NCI-H146 (cell line): Measurements from ENCODE around the gene MBOAT1.

Experiments used
- DNase-seq: peaks from one replicate; lab custom pipeline; 2025; lab: John Stamatoyannopoulos, UW

Gene MBOAT1

GRCh38 chr6:20099156-20099555 lies 113.1 kb downstream of the MBOAT1 start:
- no peak for DNase-seq

GRCh38 chr6:20098267-20098876 lies 113.9 kb downstream of the MBOAT1 start:
- no peak for DNase-seq

- DNase-seq: peak; percentile 63
Measured at GRCh38 chr6:20096536-20096935, 115.7 kb downstream of the MBOAT1 start.

GRCh38 chr6:20095436-20095835 lies 116.8 kb downstream of the MBOAT1 start:
- no peak for DNase-seq

GRCh38 chr6:20092071-20092566 lies 120.2 kb downstream of the MBOAT1 start:
- DNase-seq: peak; percentile 64

GRCh38 chr6:20086992-20087391 lies 125.3 kb downstream of the MBOAT1 start:
- no peak for DNase-seq

GRCh38 chr6:20085817-20086216 lies 126.5 kb downstream of the MBOAT1 start:
- no peak for DNase-seq

- DNase-seq: no peak
Measured at GRCh38 chr6:20084411-20084810, 127.9 kb downstream of the MBOAT1 start.

GRCh38 chr6:20071998-20072397 lies 140.3 kb downstream of the MBOAT1 start:
- no peak for DNase-seq

- no peak for DNase-seq
Measured at GRCh38 chr6:20070047-20070446, 142.2 kb downstream of the MBOAT1 start.

- DNase-seq: peak; percentile 97
Measured at GRCh38 chr6:20069021-20069522, 143.2 kb downstream of the MBOAT1 start.

- peak; percentile 45 for DNase-seq
Measured at GRCh38 chr6:20068421-20068988, 143.8 kb downstream of the MBOAT1 start.

- DNase-seq: no peak
Measured at GRCh38 chr6:20061952-20062351, 150.3 kb downstream of the MBOAT1 start.

- no peak for DNase-seq
Measured at GRCh38 chr6:20060252-20060651, 152.0 kb downstream of the MBOAT1 start.

- no peak for DNase-seq
Measured at GRCh38 chr6:20058912-20059311, 153.4 kb downstream of the MBOAT1 start.

- DNase-seq: peak; percentile 71
Measured at GRCh38 chr6:20058121-20058905, 154.0 kb downstream of the MBOAT1 start.

- DNase-seq: peak; percentile 84
Measured at GRCh38 chr6:20056350-20056992, 155.8 kb downstream of the MBOAT1 start.

- no peak for DNase-seq
Measured at GRCh38 chr6:20055916-20056315, 156.4 kb downstream of the MBOAT1 start.
